K562 (cell line): ENCODE data around the gene TIMP3. TPM values are rescaled to one million over a fixed set of nuclear protein-coding genes. Genes with fewer than 3 reads are reported as not detected.

Source experiments
- ATAC-seq: fragments of 200-7000 bp; cut with Tn5 transposase; 3 replicates; pipeline ENCODE4 v1.9.1; 2020; ENCODE audit warnings: moderate library complexity
- BruUV-seq: library from RNA; stranded (reverse); fragments of 400-500 nt; replicated peaks from 2 replicates; lab custom pipeline; 2021; lab: Mats Ljungman, UMichigan
- CTCF ChIA-PET: fragments of 300-600 bp; formaldehyde crosslinking; extraction: SDS; loops from one replicate; lab custom pipeline; 2021; ENCODE audit warnings: low intra/inter-chr PET ratio; lab: Yijun Ruan, JAX
- POLR2A ChIA-PET: fragments of 300-600, 350-650 bp; sonication (Branson Sonifier 250); formaldehyde crosslinking; extraction: SDS; loops from one replicate; lab custom pipeline; 2021; ENCODE audit warnings: antibody characterized with exemption, inconsistent platforms; lab: Yijun Ruan, JAX
- DNase-seq, 4 experiments: peaks; one replicate each; pipeline versions ENCODE4 v3.0.0 to v3.0.0-alpha.2; 2011 to 2018; ENCODE audit warnings: low spot score in 3 of 4, mixed read lengths in 3 of 4; ENCODE audit errors: extremely low read depth in 1 of 4
- FAIRE-seq: peaks from 2 replicates; lab custom pipeline; 2011; peaks lifted over from hg19 to GRCh38; lab: Jason Lieb, UNC
- H2AFZ ChIP-seq: 2 replicates; pipeline ENCODE4 v1.6.0; 2011; ENCODE audit warnings: low read depth, low read length, control low read depth, inconsistent platforms
- H3K27ac ChIP-seq: fragments of 200-600 bp; 3 replicates; pipeline ENCODE4 v1.8.0; 2011; ENCODE audit warnings: low read depth, mild to moderate bottlenecking, control low read depth, inconsistent platforms, low read length, moderate library complexity, mixed read lengths; ENCODE audit errors: extremely low read depth
- H3K27me3 ChIP-seq, 2 experiments: fragments of 300-600 bp in 1 of 2; 2 replicates in 1 of 2; 3 replicates in 1 of 2; pipeline versions ENCODE4 v1.6.0 to v1.8.0; 2011; ENCODE audit warnings: inconsistent platforms in 2 of 2, low read length in 2 of 2, mild to moderate bottlenecking in 1 of 2, mixed read lengths in 1 of 2, moderate library complexity in 1 of 2; ENCODE audit not compliant: control insufficient read depth in 2 of 2, insufficient read depth in 2 of 2
- H3K36me3 ChIP-seq: fragments of 300-600 bp; 3 replicates; pipeline ENCODE4 v1.8.0; 2011; ENCODE audit warnings: mild to moderate bottlenecking, low read length, inconsistent platforms; ENCODE audit not compliant: control insufficient read depth, insufficient read depth
- H3K4me1 ChIP-seq, 2 experiments: fragments of 200-600 bp in 1 of 2; replicated peaks in 1 of 2; 2 replicates in 1 of 2; 3 replicates in 1 of 2; pipeline versions ENCODE4 v1.5.1 to v1.8.0; 2011; ENCODE audit warnings: inconsistent platforms in 2 of 2, low read length in 2 of 2, mild to moderate bottlenecking in 1 of 2, mixed read lengths in 1 of 2, moderate library complexity in 1 of 2; ENCODE audit not compliant: control insufficient read depth in 2 of 2, insufficient read depth in 2 of 2
- H3K4me2 ChIP-seq: 2 replicates; pipeline ENCODE4 v1.6.1; 2011; ENCODE audit warnings: low read length, control low read depth, inconsistent platforms, mixed read lengths; ENCODE audit not compliant: insufficient read depth
- H3K4me3 ChIP-seq: fragments of 200-600 bp; sonication (generic), shearing (Covaris generic); 2 replicates; pipeline ENCODE4 v1.5.1; 2016; ENCODE audit warnings: control low read depth, inconsistent platforms
- H3K79me2 ChIP-seq: fragments of 200-600 bp; 3 replicates; pipeline ENCODE4 v1.8.0; 2011; ENCODE audit warnings: low read length, inconsistent platforms; ENCODE audit not compliant: control insufficient read depth, insufficient read depth
- H3K9ac ChIP-seq, 2 experiments: 2 replicates each; pipeline versions ENCODE4 v1.6.0 to v1.6.1; 2011; ENCODE audit warnings: low read depth in 2 of 2, low read length in 2 of 2, control low read depth in 1 of 2, inconsistent platforms in 1 of 2, mild to moderate bottlenecking in 1 of 2, mixed read lengths in 1 of 2; ENCODE audit not compliant: insufficient read depth in 1 of 2
- H3K9me1 ChIP-seq: one replicate; pipeline ENCODE4 v1.6.0; 2011; ENCODE audit warnings: inconsistent platforms, mild to moderate bottlenecking, low read length, moderate library complexity; ENCODE audit not compliant: control insufficient read depth, insufficient read depth
- H3K9me3 ChIP-seq: replicated peaks from 2 replicates; pipeline ENCODE4 v1.5.1; 2011; ENCODE audit warnings: low read depth, low read length, inconsistent platforms; ENCODE audit not compliant: control insufficient read depth, insufficient read depth
- H4K20me1 ChIP-seq: replicated peaks from 2 replicates; pipeline ENCODE4 v1.6.1; 2011; ENCODE audit warnings: low read length, inconsistent platforms, mixed read lengths; ENCODE audit not compliant: control insufficient read depth, insufficient read depth
- BCL6 ChIP-seq: fragments of 250-450 bp; sonication (Bioruptor Pico); IDR thresholded peaks from 2 replicates; pipeline ENCODE4 v1.4.0; 2020
- DNMT1 ChIP-seq: fragments of 450-650 bp; IDR thresholded peaks from 2 replicates; pipeline ENCODE4 v1.6.1; 2016; ENCODE audit warnings: antibody characterized with exemption, mild to moderate bottlenecking
- FOSL1 ChIP-seq: fragments of 200-800 bp; sonication (Bioruptor generic); conservative IDR thresholded peaks from 2 replicates; pipeline ENCODE4 v1.6.1; 2016; ENCODE audit warnings: missing genetic modification characterization, missing compliant biosample characterization
- FUS ChIP-seq: fragments of 200-400 bp; formaldehyde crosslinking; optimal IDR thresholded peaks from 2 replicates; pipeline ENCODE3; 2017; ENCODE audit warnings: low read depth, low read length
- NEUROD1 ChIP-seq: fragments of 150-350 bp; IDR thresholded peaks from 2 replicates; pipeline ENCODE4 v1.6.1; 2014; ENCODE audit warnings: borderline replicate concordance, low read length, low read depth; ENCODE audit not compliant: partially characterized antibody
- NFXL1 ChIP-seq: fragments of 450-650 bp; formaldehyde crosslinking; IDR thresholded peaks from 2 replicates; pipeline ENCODE4 v1.4.0; 2021; ENCODE audit warnings: mild to moderate bottlenecking
- NR1H2 ChIP-seq: sonication (generic); formaldehyde crosslinking; IDR thresholded peaks from 2 replicates; pipeline ENCODE4 v1.4.0; 2020; ENCODE audit warnings: mild to moderate bottlenecking, missing genetic modification reagents
- RAD51 ChIP-seq: fragments of 450-650 bp; IDR thresholded peaks from 2 replicates; pipeline ENCODE4 v1.7.1; 2016; ENCODE audit warnings: low read depth, mild to moderate bottlenecking, borderline replicate concordance
- SMAD1 ChIP-seq: fragments of 150-350 bp; IDR thresholded peaks from 2 replicates; pipeline ENCODE4 v1.6.1; 2014; ENCODE audit warnings: low read length, low read depth; ENCODE audit not compliant: partially characterized antibody
- ZMIZ1 ChIP-seq, 2 experiments: fragments of 150-350 bp in 1 of 2; IDR thresholded peaks; 2 replicates each; pipeline ENCODE4 v1.6.1; 2012 to 2016; ENCODE audit warnings: low read depth in 2 of 2, low read length in 2 of 2, mild to moderate bottlenecking in 1 of 2, moderate library complexity in 1 of 2
- ZNF121 ChIP-seq: sonication (generic); formaldehyde crosslinking; conservative IDR thresholded peaks from 2 replicates; pipeline ENCODE4 v1.8.0; 2022; ENCODE audit warnings: missing genetic modification reagents
- ZNF282 ChIP-seq: sonication (generic); formaldehyde crosslinking; IDR thresholded peaks from 2 replicates; pipeline ENCODE4 v1.8.1; 2023; ENCODE audit warnings: missing genetic modification reagents
- ZNF609 ChIP-seq: sonication (generic); formaldehyde crosslinking; IDR thresholded peaks from 2 replicates; pipeline ENCODE4 v1.8.1; 2023; ENCODE audit warnings: missing genetic modification reagents, mild to moderate bottlenecking, borderline replicate concordance
- WGBS: fragments of 100-300 bp; shearing (Covaris generic); methylation state at CpG from one replicate; pipeline ENCODE4 v1.1.6; 2016; ENCODE audit warnings: low coverage, mixed read lengths; ENCODE audit not compliant: insufficient coverage; ENCODE audit errors: missing lambda C conversion rate; 5-methylcytosine and 5-hydroxymethylcytosine counted together
- in situ Hi-C: fragments of 300-500 bp; cut with MboI; formaldehyde crosslinking; loops from 4 replicates; pipeline ENCODE4 v1.15.0; 2018; ENCODE audit warnings: inconsistent platforms, mixed read lengths
- intact Hi-C: fragments of 100-400 bp; cut with micrococcal nuclease; formaldehyde crosslinking; loops from 2 replicates; pipeline ENCODE4 v1.14.2; 2022
- polyA plus RNA-seq, 8 experiments: library from polyadenylated mRNA; depleted of rRNA in 4 of 8; stranded (reverse) in 5 of 8; unstranded in 3 of 8; fragments of >200 nt; fragmentation: Nextera tagmentation in 2 of 8; fragmentation: Illumina TruSeq in 1 of 8; extraction: Ambion mirVana in 2 of 8; extraction: Trizol in 1 of 8; gene quantifications; 2 replicates each; pipeline versions ENCODE4 v1.2.1 to v1.2.3, GENCODE V29; 2011 to 2014; ENCODE audit warnings: inconsistent platforms in 1 of 8, missing spikeins in 1 of 8
- total RNA-seq, 7 experiments: library from RNA; depleted of rRNA in 6 of 7; stranded (reverse); fragments of >200 nt in 6 of 7; fragmentation: Illumina TruSeq in 2 of 7; extraction: Trizol in 2 of 7; gene quantifications; 2 replicates each; pipeline versions ENCODE4 v1.2.1 to v1.2.3, GENCODE V29; 2011 to 2021; ENCODE audit warnings: low replicate concordance in 1 of 7
- TF ChIP-seq, protein P1 (sequence below): sonication (generic); formaldehyde crosslinking; IDR thresholded peaks from 2 replicates; pipeline ENCODE4 v1.8.0; 2022; ENCODE audit warnings: missing genetic modification reagents, mild to moderate bottlenecking, borderline replicate concordance

TIMP3 gene
- total and polyA plus RNA-seq, 9 of the 15 experiments (the other 6 are each of a cell fraction or from before 2014, with no cell fraction given), result 0.07 to 0.73 (median 0.18) TPM

GRCh38 chr22:32864041-32864440 lies 62.5 kb downstream of the TIMP3 start:
- H3K36me3 ChIP-seq, result no peaks in the 10 kb centered on the region
- H3K9me1 ChIP-seq, result no peaks in the 10 kb centered on the region
- H3K27ac ChIP-seq, result no peak overlapping the region
- DNase-seq (no peak), FAIRE-seq (no peak), ATAC-seq (no peak)
- peaks cover 0 to 3% of the 10 kb centered on the region in 2 experiments; a peak in 2 of 5 replicates for H3K4me1 ChIP-seq
- ChIA-PET CTCF (no interaction called here), POLR2A (interaction anchor here (1.0 kb wide), 1 partner anchor 45 kb away, joined by 3 read pairs; no protein-coding TSS in a partner anchor)
- H3K9ac ChIP-seq, result no peak overlapping the region
- 83% methylated on average over 2 of the region's 3 CpGs for WGBS
- H3K79me2 ChIP-seq, result no peaks in the 10 kb centered on the region
- H2AFZ ChIP-seq, result no peak overlapping the region
- no peaks in the 10 kb centered on the region for H3K9me3 ChIP-seq
- no TSS peak for BruUV-seq
- no peak overlapping the region for H3K4me2 ChIP-seq
- in situ Hi-C loops (no loop called here), intact Hi-C loops (no loop called here)
- no peaks in the 10 kb centered on the region for H3K27me3 ChIP-seq
- no peaks in the 10 kb centered on the region for H4K20me1 ChIP-seq
- no peak overlapping the region for H3K4me3 ChIP-seq
- TF ChIP-seq ZMIZ1 (IDR thresholded peaks at IDR 0.05; ENCODE audit: low read depth in 2 of 2, low read length in 2 of 2) (no peak), FUS (no peak), FOSL1 (no peak), ZNF609 (no peak), ZNF121 (no peak), NR1H2 (CRISPR knock-in tag) (no peak), RAD51 (no peak), ZNF282 (CRISPR knock-in tag) (no peak), SMAD1 (no peak), DNMT1 (no peak), BCL6 (CRISPR knock-in tag) (no peak), NFXL1 (CRISPR knock-in tag) (no peak), NEUROD1 (no peak)
- TF ChIP-seq, protein P1, sequence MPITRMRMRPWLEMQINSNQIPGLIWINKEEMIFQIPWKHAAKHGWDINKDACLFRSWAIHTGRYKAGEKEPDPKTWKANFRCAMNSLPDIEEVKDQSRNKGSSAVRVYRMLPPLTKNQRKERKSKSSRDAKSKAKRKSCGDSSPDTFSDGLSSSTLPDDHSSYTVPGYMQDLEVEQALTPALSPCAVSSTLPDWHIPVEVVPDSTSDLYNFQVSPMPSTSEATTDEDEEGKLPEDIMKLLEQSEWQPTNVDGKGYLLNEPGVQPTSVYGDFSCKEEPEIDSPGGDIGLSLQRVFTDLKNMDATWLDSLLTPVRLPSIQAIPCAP (CRISPR knock-in tag), result no peak
